UCSD-AML1 (cell line): ENCODE measurements around the gene BTNL2.
"Not testable (repeated sequence)": the region's sequence is repeated elsewhere in the genome, so short reads cannot be mapped to it uniquely, and the experiment has no call there.

Experiments
- DNase-seq: peaks from one replicate; lab custom pipeline; 2025; ENCODE audit not compliant: unreplicated experiment; lab: John Stamatoyannopoulos, UW

Gene BTNL2, protein sequence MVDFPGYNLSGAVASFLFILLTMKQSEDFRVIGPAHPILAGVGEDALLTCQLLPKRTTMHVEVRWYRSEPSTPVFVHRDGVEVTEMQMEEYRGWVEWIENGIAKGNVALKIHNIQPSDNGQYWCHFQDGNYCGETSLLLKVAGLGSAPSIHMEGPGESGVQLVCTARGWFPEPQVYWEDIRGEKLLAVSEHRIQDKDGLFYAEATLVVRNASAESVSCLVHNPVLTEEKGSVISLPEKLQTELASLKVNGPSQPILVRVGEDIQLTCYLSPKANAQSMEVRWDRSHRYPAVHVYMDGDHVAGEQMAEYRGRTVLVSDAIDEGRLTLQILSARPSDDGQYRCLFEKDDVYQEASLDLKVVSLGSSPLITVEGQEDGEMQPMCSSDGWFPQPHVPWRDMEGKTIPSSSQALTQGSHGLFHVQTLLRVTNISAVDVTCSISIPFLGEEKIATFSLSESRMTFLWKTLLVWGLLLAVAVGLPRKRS

DNA sequence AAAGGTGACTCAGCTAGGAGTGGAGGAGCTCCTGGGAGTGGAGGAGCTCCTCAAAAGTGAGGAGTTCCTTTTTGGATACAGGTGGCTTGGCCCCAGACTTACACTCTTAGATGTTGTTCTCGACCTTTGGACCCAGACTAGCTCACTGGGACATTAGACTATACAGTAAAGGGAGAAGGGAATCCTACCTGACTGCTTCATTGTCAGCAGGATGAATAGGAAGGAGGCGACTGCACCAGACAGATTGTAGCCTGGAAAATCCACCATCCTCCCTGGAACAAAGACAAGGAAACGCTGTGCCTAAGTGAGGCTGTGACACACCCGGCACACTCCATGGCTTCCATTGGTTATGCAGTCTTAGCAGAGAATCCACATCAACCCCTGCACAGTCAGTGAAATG is at the start of gene BTNL2:
TSS of gene BTNL2 (minus strand) at position 325 of the 400 bp plus-strand sequence. CDS start at position 267, 58 bp downstream.
- no peak for DNase-seq

DNA sequence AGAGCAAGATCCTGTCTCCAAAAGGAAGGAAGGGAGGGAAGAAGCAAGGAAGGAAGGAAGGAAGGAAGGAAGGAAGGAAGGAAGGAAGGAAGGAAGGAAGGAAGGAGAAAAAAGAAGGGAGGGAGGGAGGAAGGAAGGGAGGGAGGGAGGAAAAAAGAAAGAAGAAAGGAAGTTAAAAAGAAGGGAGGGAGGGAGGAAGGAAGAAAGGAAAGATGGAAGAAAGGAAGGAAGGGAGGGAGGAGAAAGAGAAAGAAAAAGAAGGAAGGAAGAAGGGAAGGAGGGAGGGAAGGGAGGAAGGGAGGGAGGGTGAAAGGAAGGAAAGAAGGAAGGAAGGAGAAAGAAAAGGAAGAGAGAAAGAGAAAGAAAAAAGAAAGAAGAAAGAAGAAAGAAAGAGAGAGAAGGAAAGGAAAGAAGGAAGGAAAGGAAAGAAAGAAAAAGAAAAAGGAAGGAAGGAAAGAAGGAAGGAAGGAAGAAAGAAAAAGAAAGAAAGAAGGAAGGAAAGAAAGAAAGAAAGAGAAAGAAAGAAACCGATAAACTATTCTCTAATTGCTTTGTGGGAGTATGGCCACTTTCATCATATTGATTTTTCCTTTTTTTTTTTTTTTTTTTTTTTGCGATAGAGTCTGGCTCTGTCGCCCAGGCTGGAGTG is 42.2 kb upstream of the BTNL2 start:
- no peak for DNase-seq

DNA sequence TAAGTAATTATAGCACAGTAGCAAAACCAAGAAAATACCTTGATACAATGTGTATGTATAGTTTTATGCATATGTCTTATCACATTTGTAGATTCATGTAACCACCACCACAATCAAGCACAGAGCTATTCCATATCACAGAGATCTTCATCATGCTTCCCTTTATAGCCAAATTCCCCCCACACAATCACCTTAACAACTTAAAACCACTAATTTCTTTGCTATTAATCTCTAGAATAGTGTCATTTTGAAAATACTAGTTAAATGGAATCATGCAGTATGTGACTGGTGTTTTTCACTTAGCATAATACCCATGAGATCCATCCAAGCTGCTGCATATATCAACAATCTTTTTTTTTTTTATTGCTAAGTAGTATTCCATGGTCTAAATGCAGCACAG is 41.0 kb upstream of the BTNL2 start:
- no peak for DNase-seq

DNA sequence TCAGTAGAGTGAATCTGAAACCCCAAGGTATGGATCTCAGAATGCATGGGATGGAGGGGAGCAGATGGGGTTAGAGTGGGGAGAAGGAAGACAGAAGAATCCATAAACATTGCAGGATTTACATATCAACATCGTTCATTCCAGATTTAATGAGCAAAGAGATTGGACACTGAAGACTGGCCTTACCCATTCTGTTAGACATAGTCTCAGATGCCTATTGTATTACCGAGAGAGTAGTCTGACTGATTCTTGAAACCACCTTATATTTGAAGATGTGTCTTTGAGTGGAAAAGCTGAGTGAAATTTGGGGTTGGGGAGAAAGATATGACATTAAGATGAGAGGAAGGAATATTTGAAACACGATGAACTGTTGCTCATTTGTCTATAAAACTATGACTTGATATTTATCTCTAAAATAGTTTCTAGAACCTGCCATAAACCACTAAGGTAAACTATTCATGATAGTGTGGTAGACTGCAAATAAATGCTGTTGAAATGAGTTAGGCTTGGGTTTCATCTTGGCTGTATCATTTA is 38.4 kb upstream of the BTNL2 start:
- DNase-seq, result no peak

DNA sequence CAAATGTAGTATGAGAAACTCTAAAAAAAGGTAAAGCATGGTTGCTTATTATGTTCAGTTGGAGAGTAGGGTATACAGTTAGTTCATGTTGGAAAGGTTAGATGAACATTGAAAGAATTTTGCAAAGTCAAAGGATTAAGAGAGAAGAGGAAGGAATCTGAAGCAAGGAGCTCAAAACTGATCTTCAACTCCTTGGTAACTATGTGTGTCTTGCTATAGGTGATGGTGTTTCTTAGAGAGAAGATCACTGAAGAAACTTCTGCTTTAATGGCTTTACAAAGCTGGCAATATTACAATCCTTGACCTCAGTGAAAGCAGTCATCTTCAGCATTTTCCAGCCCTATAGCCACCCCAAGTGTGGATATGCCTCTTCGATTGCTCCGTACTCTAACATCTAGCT is 37.5 kb upstream of the BTNL2 start:
- no peak for DNase-seq

DNA sequence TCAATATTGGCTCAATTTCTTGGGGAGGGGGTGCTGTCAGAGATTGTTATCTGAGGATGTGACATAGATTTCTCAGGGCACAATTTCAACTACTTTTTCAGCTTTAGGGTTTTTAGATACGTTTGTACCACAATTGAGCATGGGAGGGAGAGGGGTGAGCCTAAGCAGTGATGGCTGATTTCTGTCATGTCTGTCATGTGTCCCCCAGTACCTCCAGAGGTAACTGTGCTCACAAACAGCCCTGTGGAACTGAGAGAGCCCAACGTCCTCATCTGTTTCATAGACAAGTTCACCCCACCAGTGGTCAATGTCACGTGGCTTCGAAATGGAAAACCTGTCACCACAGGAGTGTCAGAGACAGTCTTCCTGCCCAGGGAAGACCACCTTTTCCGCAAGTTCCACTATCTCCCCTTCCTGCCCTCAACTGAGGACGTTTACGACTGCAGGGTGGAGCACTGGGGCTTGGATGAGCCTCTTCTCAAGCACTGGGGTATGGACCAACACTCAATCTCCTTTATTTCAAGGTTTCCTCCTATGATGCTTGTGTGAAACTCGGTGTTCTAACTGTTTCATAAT is 36.1 kb upstream of the BTNL2 start:
- no peak for DNase-seq

DNA sequence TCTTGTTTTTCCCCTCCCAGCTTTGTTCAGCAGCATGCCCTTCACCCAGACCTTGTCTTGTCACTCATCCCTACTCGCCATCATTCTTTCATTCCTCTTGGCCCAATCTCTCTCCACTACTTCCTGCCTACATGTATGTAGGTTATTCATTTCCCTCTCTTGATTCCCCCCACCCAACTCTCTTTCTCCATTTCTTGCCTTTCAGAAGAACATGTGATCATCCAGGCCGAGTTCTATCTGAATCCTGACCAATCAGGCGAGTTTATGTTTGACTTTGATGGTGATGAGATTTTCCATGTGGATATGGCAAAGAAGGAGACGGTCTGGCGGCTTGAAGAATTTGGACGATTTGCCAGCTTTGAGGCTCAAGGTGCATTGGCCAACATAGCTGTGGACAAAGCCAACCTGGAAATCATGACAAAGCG is 35.3 kb upstream of the BTNL2 start:
- no peak for DNase-seq

DNA sequence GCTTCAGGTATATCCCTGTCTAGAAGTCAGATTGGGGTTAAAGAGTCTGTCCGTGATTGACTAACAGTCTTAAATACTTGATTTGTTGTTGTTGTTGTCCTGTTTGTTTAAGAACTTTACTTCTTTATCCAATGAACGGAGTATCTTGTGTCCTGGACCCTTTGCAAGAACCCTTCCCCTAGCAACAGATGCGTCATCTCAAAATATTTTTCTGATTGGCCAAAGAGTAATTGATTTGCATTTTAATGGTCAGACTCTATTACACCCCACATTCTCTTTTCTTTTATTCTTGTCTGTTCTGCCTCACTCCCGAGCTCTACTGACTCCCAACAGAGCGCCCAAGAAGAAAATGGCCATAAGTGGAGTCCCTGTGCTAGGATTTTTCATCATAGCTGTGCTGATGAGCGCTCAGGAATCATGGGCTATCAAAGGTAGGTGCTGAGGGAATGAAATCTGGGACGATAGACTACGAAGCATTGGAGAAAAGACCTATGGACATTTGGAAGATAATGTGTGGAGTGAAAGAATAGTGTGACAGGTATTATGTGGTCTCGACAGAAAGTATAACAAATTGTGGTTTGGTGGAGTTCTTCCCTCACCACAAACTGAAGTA is 32.7 kb upstream of the BTNL2 start, which contains the start of gene HLA-DRA:
TSS of gene HLA-DRA (plus strand) at position 286 of the 613 bp plus-strand sequence. CDS start at position 350, 64 bp downstream.
- peak; percentile 19 for DNase-seq

DNA sequence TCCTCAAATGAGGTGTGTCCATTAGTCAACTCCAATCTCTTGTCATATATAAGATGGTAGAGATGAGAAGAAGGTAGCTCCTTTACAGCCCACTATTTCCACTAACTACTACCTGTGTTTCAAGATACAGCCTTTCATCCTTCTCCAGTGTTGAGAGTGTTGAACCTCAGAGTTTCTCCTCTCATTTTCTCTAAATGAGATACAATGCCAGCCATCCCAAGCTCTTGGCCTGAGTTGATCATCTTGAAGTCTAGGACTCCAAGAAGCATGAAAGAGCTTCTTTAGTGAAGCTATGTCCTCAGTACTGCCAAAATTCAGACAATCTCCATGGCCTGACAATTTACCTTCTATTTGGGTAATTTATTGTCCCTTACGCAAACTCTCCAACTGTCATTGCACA is 32.2 kb upstream of the BTNL2 start:
- DNase-seq, result no peak

DNA sequence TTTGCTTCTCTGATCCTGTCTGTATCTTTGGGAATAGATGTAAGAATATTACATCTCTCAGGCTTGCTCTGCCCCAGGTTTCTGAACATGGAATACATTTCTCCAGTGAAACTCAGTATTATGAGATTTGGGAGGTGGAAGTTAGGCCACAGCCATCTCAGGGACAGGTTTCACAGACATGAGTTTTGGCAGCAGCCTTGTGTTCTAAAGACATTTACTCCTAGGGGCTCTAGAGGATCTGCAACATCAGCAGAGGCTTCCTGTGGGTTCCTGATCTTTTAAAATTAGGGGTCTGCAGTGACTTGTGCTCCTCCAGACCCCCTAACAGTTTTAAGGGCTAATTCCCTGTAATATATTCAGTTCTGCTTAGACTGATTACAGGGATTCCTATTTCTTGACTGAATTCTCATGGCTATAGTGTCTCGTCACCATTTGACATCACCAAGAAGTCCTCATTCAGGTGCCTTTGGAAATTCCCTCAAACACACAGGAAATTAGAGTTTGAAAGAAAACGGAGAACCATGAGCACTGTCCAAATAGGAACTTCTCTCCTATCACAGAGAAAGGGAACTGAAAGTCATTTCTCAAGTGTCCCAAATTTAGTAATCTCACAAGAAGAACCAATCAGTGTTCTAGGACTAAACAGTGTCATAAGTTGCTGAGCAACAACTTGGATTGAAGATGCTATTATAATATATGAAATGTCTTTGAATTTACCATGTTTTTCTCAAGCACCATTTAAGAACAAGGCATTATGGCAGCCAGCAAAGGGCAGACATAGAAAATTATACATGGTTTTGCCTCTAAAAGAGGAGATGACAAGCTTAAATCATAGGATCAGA is 30.2 kb upstream of the BTNL2 start:
- no peak for DNase-seq

DNA sequence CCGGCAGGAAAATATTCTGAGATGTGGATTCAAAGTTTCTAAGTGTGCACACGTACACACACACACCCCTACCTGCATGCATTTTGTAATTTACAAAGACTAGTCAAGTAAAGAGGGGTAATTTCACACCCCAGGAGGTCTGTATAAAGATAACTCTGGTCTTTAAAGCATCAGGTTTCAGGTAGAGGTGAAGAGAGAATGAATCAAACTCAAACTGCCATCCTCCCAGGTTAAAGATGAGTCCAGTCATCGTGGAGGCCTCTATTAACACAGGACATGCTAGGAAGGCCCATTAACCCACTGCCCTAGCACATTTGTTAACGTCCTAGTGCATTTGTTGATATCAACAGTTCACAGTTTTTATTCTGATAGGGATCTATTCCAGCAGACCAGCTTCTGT is 29.2 kb upstream of the BTNL2 start:
- no peak for DNase-seq

DNA sequence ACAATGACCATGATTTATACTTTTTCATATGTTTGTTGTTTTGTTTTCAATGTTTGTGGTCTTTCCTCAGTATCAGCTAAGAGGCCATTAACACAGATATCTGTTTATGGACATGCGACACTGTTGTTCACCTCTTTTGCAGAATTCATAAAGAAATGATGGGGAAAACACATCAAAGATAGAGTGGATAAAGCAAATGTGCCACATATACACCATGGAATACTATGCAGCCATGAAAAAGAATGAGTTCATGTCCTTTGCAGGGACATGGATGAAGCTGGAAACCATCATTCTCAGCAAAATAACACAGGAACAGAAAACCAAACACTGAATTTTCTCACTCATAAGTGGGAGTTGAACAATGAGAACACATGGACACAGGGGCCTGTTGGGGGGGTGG is 27.0 kb upstream of the BTNL2 start:
- DNase-seq, result not testable (repeated sequence)

DNA sequence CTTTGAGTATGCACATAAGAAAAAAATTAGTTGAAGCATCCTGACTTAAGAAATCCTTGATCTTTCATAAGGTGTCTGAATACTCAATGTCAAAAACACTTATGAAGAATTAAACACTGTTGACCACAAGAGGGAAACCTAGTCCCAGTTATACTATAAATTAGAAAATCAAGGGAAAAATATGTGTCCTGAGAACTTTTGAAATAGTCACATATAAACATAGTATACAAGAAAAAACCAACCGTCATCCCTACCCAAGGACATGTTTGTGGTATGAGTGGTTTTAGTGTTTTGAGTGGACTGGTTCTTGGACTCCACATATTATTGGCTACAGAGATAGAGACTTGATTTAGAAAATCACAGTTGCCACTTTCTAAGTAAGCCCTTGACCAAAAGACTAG is 25.1 kb upstream of the BTNL2 start:
- DNase-seq, result no peak

DNA sequence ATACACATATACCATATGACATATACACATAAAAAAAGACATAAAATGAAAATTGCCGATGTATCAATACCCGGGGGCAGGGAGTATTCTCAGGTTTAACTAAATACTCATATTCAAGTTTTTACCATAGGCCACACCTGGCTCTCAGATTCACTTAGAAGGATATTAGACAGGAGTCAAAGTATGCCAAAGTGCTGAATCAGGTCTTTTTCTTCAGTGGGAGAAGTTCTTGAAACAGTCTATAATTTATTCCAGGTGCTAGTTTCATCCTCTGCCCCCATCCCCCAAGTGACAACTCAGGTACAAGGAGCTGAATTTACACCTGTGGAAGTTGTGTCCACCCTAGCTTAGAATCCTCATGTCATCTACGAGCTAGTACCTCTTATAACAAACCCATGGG is 24.2 kb upstream of the BTNL2 start:
- no peak for DNase-seq

DNA sequence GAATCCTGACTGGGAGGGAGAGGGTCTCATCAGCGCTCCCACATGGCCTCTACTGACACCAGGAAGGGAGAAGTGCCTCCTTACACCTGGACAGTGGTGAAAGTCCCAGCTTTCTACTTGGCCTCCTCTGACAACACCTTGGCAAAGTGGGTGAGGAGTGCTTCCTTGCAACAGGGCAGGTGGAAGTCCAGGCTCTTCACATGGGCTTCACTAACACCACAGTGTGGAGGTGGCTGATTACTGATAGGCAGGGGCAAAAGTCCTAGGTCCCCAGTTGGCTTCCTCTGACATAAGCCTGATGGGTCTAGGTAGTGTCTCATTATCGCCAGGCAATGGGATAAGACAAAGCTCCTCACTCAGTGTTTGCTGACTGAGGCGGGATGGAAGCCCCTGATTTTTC is 23.2 kb upstream of the BTNL2 start:
- DNase-seq, result no peak

DNA sequence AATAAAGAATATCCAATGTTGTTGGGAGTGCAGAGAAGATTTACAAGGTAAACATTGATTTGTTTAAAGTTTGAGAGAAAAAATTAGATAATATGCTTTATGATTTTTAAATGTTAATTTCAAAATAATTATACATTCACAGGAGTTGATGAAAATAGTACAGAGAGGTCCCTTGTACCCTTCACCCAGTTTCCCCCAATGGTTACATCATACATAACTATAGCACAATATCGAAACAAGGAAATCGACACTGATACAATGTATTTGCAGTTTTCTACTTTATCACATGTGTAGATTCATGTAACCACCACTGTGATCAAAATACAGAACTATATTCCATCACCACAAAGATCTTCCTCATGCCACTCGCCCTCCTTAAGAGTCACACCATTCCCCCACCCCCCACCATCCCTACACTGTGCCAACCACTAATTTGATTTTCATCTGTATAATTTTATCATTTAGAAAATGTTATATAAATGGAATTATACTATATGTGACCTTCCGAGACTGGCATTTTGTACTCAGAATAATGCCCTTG is 21.0 kb upstream of the BTNL2 start:
- no peak for DNase-seq

DNA sequence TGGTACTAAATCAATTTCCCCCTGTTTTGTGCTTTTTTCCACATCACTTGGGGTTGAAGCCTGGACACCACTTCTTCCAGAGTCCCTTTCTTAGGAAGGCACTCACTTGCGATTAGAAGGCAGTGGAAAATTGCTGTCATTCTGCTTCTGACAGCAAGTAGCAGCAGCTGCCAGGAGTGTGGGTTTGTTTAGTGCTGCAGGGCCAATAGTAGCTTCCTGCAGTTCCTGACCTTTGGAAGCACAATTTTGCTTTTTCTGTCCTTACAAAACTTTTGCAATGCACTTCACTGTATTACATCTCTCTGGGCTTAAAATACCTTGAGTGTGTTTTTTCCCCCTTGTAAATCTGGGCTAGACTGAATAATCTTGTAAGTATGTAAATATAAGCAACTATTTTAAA is 20.2 kb upstream of the BTNL2 start:
- DNase-seq, result no peak

DNA sequence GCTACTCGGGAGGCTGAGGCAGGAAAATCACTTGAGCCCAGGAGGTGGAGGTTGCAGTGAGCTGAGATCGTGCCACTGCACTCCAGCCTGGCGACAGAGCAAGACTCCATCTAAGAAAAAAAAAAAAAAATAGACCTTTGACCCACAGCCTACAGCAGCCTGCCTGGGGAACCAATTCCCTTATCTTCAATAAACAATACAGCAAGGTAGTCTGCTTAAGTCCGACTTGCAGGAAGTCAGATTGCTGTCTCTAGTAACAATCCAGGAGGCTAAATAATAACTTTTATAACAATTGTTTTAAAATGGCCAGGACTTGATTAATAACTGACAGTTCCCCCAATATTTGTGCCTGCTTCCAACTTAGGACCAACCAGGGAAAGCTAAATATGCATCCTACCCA is 19.4 kb upstream of the BTNL2 start:
- DNase-seq, result no peak

DNA sequence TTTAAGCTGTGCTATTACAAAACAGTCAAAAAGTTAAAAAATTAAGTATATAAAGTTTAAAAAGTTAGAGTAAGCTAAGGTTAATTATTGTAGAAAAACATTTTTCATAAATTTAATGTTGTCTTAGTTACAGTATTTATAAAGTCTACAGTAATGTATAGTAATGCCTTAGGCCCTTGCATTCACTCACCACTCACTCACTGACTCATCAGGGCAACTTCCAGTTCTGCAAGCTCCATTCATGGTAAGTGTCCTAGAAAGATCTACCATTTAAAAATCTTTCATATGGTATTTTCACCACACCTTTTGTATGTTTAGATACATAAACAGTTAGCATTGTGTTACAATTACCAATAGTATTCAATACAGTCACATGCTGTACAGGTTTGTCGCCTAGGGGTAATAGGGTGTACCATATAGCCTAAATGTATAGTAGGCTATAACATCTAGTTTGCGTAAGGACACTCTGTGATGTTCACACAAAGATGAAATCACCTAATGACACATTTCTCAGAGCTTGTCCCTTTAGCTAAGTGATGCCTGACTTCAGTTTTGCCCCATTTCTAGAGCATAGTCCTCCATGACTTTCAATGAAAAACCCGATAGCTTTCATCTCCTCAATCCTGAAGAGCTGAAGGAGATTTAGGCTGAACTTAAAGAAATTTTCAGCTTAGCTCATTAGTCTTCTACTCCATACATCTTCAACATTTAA is 17.8 kb upstream of the BTNL2 start:
- DNase-seq, result no peak

DNA sequence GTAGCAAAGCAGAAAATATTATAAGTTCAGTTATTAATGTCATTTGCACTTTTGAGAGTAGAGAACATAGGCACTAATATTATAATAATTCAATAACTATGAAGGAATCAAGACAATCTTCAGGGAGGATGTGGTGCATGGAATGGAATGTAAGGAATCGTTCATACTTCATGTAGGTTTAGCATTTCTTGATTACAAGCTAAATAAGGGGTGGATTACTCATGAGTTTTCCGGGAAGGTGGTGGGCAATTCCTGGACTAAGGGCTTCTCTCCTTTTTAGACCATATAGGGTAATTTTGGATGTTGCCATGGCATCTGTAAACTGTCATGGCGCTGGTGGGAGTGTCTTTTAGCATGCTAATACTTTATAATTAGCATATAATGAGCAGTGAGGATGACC is 9.1 kb upstream of the BTNL2 start:
- no peak for DNase-seq
